PC-3 (cell line): Measurements from ENCODE around the gene KRTAP5-3. TPM values are rescaled to one million over a fixed set of nuclear protein-coding genes. Genes with fewer than 3 reads are reported as not detected.

Source experiments
- ATAC-seq: fragments of 200-7000 bp; cut with Tn5 transposase; 2 replicates; pipeline ENCODE4 v1.9.1; 2020; ENCODE audit warnings: mild to moderate bottlenecking, moderate library complexity
- BruUV-seq: library from RNA; stranded (reverse); fragments of 400-500 nt; replicated peaks from 2 replicates; lab custom pipeline; 2021; lab: Mats Ljungman, UMichigan
- CTCF ChIA-PET: fragments of 300-600 bp; sonication (Branson Sonifier 250); formaldehyde crosslinking; loops from one replicate; lab custom pipeline; 2022; ENCODE audit warnings: antibody characterized with exemption; lab: Charles Lee
- POLR2A ChIA-PET: fragments of 300-600 bp; sonication (Branson Sonifier 250); formaldehyde crosslinking; loops from one replicate; lab custom pipeline; 2022; ENCODE audit warnings: antibody characterized with exemption; ENCODE audit not compliant: unreplicated experiment; lab: Charles Lee
- DNase-seq: peaks from one replicate; pipeline ENCODE4 v3.0.0-alpha.2; 2015
- H2AFZ ChIP-seq: fragments of 300-600 bp; sonication (generic); 2 replicates; pipeline ENCODE4 v1.6.0; 2016; ENCODE audit warnings: antibody characterized with exemption, low read length
- H3F3A ChIP-seq: fragments of 300-600 bp; sonication (generic); one replicate; pipeline ENCODE4 v1.6.0; 2017; ENCODE audit warnings: antibody characterized with exemption, low read length, control low read depth, mild to moderate bottlenecking; ENCODE audit not compliant: unreplicated experiment
- H3K27ac ChIP-seq: fragments of 300-600 bp; sonication (generic); 2 replicates; pipeline ENCODE4 v1.5.1; 2016; ENCODE audit warnings: mild to moderate bottlenecking, low read length
- H3K27me3 ChIP-seq: fragments of 300-600 bp; sonication (generic); 2 replicates; pipeline ENCODE4 v1.6.1; 2016; ENCODE audit warnings: low read length, mixed read lengths
- H3K36me3 ChIP-seq: fragments of 300-600 bp; sonication (generic); 2 replicates; pipeline ENCODE4 v1.6.1; 2016; ENCODE audit warnings: low read depth, mixed run types, low read length, mixed read lengths
- H3K4me1 ChIP-seq: fragments of 300-600 bp; sonication (generic); 2 replicates; pipeline ENCODE4 v1.5.1; 2016; ENCODE audit warnings: low read length; ENCODE audit not compliant: insufficient read depth
- H3K4me2 ChIP-seq: fragments of 300-600 bp; sonication (generic); 2 replicates; pipeline ENCODE4 v1.6.0; 2016; ENCODE audit warnings: low read length
- H3K4me3 ChIP-seq: fragments of 300-600 bp; sonication (generic); 2 replicates; pipeline ENCODE4 v1.5.1; 2016; ENCODE audit warnings: mild to moderate bottlenecking, low read length, mixed read lengths
- H3K79me2 ChIP-seq: fragments of 300-600 bp; sonication (generic); 2 replicates; pipeline ENCODE4 v1.6.1; 2017; ENCODE audit warnings: low read length, mixed read lengths
- H3K9ac ChIP-seq: fragments of 300-600 bp; sonication (generic); 2 replicates; pipeline ENCODE4 v1.6.0; 2016; ENCODE audit warnings: mild to moderate bottlenecking, low read length
- H3K9me2 ChIP-seq: fragments of 300-600 bp; sonication (generic); replicated peaks from 2 replicates; pipeline ENCODE4 v1.6.1; 2016; ENCODE audit warnings: mixed run types, low read length, mixed read lengths
- H3K9me3 ChIP-seq: fragments of 300-600 bp; sonication (generic); 2 replicates; pipeline ENCODE4 v1.6.1; 2016; ENCODE audit warnings: low read length, mixed read lengths
- H4K20me1 ChIP-seq: fragments of 300-600 bp; sonication (generic); 2 replicates; pipeline ENCODE4 v1.6.1; 2016; ENCODE audit warnings: low read length, mixed read lengths
- EZH2 ChIP-seq: fragments of 300-600 bp; sonication (generic); IDR thresholded peaks from one replicate; pipeline ENCODE4 v1.6.1; 2017; ENCODE audit warnings: antibody characterized with exemption, mild to moderate bottlenecking, low read length; ENCODE audit not compliant: unreplicated experiment
- EZH2phosphoT487 ChIP-seq: fragments of 300-600 bp; sonication (generic); IDR thresholded peaks from 2 replicates; pipeline ENCODE4 v1.6.1; 2018; ENCODE audit warnings: mild to moderate bottlenecking, antibody characterized with exemption, low read length, borderline replicate concordance
- intact Hi-C: fragments of 100-400 bp; cut with micrococcal nuclease; formaldehyde crosslinking; loops from 2 replicates; pipeline ENCODE4 v1.9.0; 2023
- total RNA-seq: library from RNA; depleted of rRNA; stranded (reverse); fragments of >200 nt; gene quantifications from 2 replicates; pipeline ENCODE4 v1.2.3, GENCODE V29; 2014
- TF ChIP-seq, protein P1 (sequence below): fragments of 300-600 bp; sonication (generic); conservative IDR thresholded peaks from 2 replicates; pipeline ENCODE4 v1.5.1; 2017; ENCODE audit warnings: antibody characterized with exemption, low read depth, mild to moderate bottlenecking, low read length

Gene KRTAP5-3
- total RNA-seq, 1 experiment from 2014 or later: not detected

DNA sequence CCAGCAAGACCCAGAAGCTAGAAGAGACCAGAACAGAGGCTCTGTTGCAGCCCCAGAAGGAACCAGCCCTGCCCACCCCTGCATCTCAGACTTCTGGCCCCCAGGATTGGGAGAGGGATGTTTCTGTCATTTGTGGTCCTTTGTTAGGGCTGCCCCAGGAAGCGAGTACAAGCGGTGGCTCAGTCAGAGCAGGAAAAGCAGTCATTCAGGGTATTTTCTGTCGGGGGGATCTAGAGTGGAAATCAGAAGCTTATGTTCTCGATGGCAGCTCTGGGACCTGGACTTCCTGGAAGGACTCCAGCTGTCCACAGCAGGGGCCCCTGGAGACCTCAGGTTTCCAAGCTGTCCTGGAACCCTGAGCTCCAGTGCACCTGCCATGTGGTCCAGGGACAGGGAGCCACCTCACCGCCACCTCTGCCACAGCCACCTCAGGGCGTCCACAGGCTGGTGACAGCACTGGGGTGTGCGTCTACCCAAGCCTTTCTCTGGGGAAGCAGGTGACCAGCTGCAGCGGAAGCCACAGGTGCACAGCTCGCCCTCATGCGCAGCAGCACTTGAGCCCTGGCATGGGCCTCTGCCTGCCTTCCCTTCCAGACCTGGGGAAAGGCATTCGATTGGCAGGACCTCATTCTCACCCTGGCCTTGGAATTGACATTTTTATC is 23.9 kb upstream of the KRTAP5-3 start:
- no peaks in the 10 kb centered on the region for H3K9me3 ChIP-seq
- H3K36me3 ChIP-seq: no peaks in the 10 kb centered on the region
- H3K27me3 ChIP-seq: peaks cover 49% of the 10 kb centered on the region
- ChIA-PET CTCF (no interaction called here), POLR2A (interaction anchor here (0.6 kb wide), 1 partner anchor 24 kb away, joined by 26 read pairs; the partner anchor contains the start of gene KRTAP5-3)
- no peak overlapping the region for H2AFZ ChIP-seq
- H3K4me2 ChIP-seq: no peak overlapping the region
- intact Hi-C loops: no loop called here
- no peaks in the 10 kb centered on the region for H4K20me1 ChIP-seq
- H3K9me2 ChIP-seq: no peaks in the 10 kb centered on the region
- H3K27ac ChIP-seq: no peak overlapping the region
- TF ChIP-seq EZH2 (no peak), EZH2phosphoT487 (no peak)
- TF ChIP-seq, protein P1, sequence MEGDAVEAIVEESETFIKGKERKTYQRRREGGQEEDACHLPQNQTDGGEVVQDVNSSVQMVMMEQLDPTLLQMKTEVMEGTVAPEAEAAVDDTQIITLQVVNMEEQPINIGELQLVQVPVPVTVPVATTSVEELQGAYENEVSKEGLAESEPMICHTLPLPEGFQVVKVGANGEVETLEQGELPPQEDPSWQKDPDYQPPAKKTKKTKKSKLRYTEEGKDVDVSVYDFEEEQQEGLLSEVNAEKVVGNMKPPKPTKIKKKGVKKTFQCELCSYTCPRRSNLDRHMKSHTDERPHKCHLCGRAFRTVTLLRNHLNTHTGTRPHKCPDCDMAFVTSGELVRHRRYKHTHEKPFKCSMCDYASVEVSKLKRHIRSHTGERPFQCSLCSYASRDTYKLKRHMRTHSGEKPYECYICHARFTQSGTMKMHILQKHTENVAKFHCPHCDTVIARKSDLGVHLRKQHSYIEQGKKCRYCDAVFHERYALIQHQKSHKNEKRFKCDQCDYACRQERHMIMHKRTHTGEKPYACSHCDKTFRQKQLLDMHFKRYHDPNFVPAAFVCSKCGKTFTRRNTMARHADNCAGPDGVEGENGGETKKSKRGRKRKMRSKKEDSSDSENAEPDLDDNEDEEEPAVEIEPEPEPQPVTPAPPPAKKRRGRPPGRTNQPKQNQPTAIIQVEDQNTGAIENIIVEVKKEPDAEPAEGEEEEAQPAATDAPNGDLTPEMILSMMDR: no peak
- H3K9ac ChIP-seq: no peak overlapping the region
- no TSS peak for BruUV-seq
- no peaks in the 10 kb centered on the region for H3F3A ChIP-seq
- ATAC-seq: no peak
- no peak overlapping the region for H3K4me3 ChIP-seq
- no peaks in the 10 kb centered on the region for H3K4me1 ChIP-seq
- DNase-seq: no peak
- H3K79me2 ChIP-seq: no peaks in the 10 kb centered on the region

DNA sequence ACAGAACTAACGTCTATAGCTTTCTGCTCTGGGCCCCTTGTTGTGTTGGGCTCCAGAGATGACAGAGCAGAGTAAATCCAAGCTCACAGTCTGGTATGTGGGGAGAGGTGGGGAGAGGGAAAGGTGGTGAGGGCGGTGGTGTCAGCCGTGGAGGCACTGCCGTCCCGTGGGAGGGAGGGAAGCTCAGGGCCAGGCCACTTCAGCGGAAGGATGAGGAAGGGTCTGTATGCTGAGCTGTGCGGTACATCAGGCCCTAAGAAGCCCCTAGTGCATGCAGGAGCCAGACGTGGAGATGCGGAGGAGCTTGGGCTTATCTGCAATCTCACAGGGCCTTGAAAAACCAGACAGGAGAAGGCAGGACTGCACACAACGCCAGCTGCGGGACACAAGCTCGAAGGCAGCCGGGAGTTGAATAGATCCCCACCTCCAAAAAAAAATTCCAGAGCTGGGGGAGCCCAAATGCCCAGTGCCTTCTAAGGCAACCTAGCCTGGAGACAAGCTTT is 22.9 kb upstream of the KRTAP5-3 start:
- Histone ChIP-seq H3K36me3 (no peaks in the 10 kb centered on the region), H2AFZ (no peak overlapping the region), H3K27ac (no peak overlapping the region), H3F3A (no peaks in the 10 kb centered on the region), H3K9me3 (no peaks in the 10 kb centered on the region), H3K9me2 (no peaks in the 10 kb centered on the region), H4K20me1 (no peaks in the 10 kb centered on the region), H3K4me2 (no peak overlapping the region), H3K9ac (no peak overlapping the region), H3K79me2 (no peaks in the 10 kb centered on the region), H3K4me1 (no peaks in the 10 kb centered on the region), H3K4me3 (no peak overlapping the region), H3K27me3 (peaks cover 44% of the 10 kb centered on the region)
- CTCF ChIA-PET: interaction anchor here (0.6 to 0.9 kb wide), 2 partner anchors 9 to 175 kb away, joined by 3 read pairs; no protein-coding TSS in a partner anchor
- no TSS peak for BruUV-seq
- intact Hi-C loops: no loop called here
- no peak for ATAC-seq
- TF ChIP-seq, protein P1: no peak
- no peak for DNase-seq
- POLR2A ChIA-PET: no interaction called here

DNA sequence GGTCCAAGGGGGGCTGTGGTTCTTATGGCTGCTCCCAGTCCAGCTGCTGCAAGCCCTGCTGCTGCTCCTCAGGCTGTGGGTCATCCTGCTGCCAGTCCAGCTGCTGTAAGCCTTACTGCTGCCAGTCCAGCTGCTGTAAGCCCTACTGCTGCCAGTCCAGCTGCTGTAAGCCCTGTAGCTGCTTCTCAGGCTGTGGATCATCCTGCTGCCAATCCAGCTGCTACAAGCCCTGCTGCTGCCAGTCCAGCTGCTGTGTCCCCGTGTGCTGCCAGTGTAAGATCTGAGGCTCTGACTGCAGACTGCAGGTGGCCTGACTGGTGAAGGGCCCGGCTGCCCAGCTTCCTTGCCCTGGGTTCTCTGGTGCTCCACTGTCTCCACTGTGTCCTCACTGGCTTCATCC is 22.0 kb upstream of the KRTAP5-3 start:
- H3K27me3 ChIP-seq: peaks cover 46% of the 10 kb centered on the region
- no peaks in the 10 kb centered on the region for H3K9me3 ChIP-seq
- CTCF ChIA-PET: no interaction called here
- no peak overlapping the region for H3K4me2 ChIP-seq
- H3K9me2 ChIP-seq: no peaks in the 10 kb centered on the region
- no peaks in the 10 kb centered on the region for H4K20me1 ChIP-seq
- no peak overlapping the region for H3K4me3 ChIP-seq
- intact Hi-C loops: no loop called here
- no peak overlapping the region for H2AFZ ChIP-seq
- no peaks in the 10 kb centered on the region for H3K4me1 ChIP-seq
- TF ChIP-seq EZH2phosphoT487 (no peak), EZH2 (no peak)
- TF ChIP-seq, protein P1: no peak
- DNase-seq (no peak), ATAC-seq (no peak)
- BruUV-seq: no TSS peak
- POLR2A ChIA-PET: interaction anchor here (0.6 kb wide), 1 partner anchor 41 kb away, joined by 3 read pairs; no protein-coding TSS in a partner anchor
- no peaks in the 10 kb centered on the region for H3F3A ChIP-seq
- no peak overlapping the region for H3K27ac ChIP-seq
- no peaks in the 10 kb centered on the region for H3K36me3 ChIP-seq
- no peak overlapping the region for H3K9ac ChIP-seq
- H3K79me2 ChIP-seq: no peaks in the 10 kb centered on the region
